ENCODE measurements around the gene GID4.

The GID4 gene

DNA sequence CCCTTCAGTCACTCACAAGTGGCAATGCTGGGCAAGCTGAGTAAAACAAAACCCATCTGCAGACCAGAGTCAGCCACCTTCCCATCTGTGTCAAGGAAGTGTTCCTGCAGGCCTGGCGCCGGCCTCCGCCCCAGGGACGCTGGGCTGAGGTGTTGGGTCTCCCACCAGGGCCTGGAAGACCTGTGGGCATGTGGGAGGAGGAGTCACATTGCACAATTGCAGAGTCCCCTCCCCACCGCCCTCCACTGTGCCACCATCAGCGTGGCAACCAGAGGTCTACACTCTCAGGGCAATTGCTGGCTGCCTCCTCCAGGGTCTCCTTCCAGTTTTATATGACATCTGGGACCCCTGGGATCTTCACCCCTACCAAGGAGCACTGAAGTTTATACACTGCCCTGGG is 66.4 kb downstream of the GID4 start:
- DNase-seq: no peak

- no peak for DNase-seq
Observed at GRCh38 chr17:18106211-18106610, 67.0 kb downstream of the GID4 start.

DNA sequence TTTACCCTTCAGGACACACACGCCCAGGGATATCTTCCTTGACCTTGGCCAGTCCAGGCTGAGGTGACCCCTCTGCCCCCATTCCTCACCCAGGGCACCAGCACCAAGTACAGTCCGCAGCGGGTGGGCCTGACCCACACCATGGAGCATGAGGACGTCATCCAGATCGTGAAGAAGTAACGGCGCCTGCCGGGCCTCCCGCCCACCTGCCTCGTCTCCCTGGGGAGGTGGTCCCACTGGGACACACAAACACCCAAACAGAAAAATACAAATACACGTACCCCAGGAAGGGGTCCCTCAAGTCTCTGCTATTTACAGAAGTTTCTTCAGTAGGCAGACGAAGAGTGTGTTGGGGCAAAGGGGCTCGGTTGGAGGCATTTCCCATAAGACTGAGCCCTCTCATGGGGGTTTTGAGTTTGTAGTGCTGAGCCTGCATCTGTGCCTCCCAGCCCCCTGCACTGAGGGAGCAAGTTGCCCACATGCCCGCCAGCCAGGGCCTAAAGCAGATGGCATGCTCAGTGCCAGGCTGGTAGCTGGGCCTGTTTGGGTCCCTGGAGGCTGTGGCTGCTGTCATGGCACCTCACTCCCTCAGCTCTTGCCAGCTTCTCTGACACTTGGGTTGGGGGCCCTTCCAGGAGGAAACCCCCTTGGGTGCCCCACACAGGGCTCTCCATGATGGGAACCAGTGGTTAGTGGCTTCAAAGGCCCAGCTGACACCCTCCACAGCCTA is 68.0 kb downstream of the GID4 start:
- no peak for DNase-seq

DNA sequence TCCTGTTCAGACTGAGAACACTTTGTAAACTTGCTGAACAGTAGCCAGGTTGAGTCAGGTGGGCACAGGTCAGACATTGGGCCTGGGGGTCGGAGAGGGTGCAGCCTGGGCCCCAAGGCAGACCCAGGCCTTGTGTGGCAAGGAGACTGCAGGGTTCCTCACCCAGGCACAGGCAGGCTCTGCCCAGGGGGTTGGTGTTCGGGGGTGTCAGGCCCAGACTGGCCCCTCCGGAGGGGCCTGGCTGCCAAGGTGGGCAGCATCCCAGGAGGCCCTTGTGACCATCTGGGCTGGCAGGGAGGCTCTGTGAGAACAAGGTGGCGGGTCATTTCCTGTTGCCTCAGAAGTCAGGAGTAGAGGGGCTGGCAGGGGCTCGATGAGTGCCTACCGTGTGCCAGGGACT is 68.8 kb downstream of the GID4 start:
- no peak for DNase-seq

DNA sequence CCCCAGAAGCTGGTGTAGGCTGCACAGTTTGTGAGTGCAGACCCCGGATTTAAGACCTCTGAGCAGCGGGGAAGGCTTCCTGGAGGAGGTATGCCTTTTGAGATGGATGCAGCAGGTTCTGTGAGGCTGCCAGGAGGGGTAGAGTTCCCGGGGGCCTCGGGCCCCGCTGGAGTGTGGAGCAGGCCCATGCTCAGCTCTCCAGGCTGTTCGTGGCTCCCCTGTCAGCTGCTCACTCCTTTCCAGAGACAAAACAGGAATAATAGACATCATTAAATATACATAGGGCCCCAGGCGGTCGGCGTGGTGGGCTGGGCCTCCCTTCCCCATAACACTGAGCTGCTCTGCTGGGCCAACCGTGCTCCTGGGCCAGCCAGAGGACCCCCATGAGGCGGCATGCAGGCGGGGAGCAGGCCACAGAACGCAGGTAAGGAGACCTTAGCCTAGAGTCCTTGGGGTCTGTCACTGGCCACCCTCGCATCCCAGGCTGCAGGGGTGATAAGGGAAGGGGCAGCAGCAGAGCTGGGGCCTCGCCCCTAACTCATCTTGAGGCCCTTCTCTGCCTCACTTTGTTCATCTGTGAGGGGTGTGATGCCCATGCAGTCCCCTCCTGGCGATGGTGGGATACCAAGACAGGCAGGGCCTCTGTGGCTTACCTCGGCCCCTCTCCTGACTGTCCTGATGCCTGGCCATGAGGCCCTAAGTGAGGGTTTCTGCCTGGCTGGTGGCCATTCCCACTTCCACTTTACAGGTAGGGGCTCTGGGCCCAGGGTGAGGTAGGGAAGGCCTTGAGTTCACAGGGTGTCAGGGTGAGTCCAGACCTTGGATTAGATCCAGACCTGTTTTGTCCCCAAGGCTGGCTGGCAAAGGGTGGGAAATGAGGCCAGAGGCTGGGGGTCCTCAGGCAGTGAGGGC is 69.4 kb downstream of the GID4 start, which contains the start of gene MYO15A:
Gene MYO15A, plus strand, starts transcription at position 356 of the 912 bp plus-strand sequence. CDS start 10,045 bp downstream, outside the sequence.
- no peak for DNase-seq

GRCh38 chr17:18109935-18110485 is 70.8 kb downstream of the GID4 start:
- no peak for DNase-seq

- no peak for DNase-seq
Observed at GRCh38 chr17:18110636-18111145, 71.5 kb downstream of the GID4 start.

- no peak for DNase-seq
Observed at GRCh38 chr17:18111330-18111971, 72.2 kb downstream of the GID4 start.

GRCh38 chr17:18115517-18115916 is 76.3 kb downstream of the GID4 start:
- DNase-seq: no peak

- DNase-seq: no peak
Observed at GRCh38 chr17:18116078-18116477, 76.9 kb downstream of the GID4 start.

DNA sequence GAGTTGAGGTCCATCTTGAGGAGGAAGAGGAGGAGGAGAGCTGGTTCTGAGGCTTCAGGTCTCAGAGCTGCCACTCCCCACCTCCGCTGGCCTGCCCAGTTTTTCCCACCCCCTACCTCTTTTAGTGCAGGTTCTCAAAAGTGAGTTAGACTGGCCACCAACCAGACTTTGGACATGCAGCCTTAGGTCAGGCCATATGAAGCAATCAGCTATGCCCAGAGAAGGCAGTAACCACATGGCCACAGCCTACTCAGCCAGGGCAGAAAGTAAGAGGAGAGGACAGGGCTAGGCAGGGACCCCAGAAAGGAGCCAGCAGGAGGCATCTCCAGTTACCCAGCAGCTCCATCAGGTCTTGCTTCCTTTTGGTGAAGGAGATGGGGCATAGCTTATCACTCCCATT is 78.3 kb downstream of the GID4 start:
- no peak for DNase-seq

Measured in NCI-H2029 (cell line).